ENCODE measurements around the gene CTRL. TPM values are rescaled to one million over a fixed set of nuclear protein-coding genes. Genes with fewer than 3 reads are reported as not detected.
A peak's percentile ranks its signal among the peaks of the same experiment; 100 is the strongest.

Gene CTRL
- total and polyA plus RNA-seq, 8 donors, result 0.50 to 7.1 (median 5.3) TPM; not detected in 1

DNA sequence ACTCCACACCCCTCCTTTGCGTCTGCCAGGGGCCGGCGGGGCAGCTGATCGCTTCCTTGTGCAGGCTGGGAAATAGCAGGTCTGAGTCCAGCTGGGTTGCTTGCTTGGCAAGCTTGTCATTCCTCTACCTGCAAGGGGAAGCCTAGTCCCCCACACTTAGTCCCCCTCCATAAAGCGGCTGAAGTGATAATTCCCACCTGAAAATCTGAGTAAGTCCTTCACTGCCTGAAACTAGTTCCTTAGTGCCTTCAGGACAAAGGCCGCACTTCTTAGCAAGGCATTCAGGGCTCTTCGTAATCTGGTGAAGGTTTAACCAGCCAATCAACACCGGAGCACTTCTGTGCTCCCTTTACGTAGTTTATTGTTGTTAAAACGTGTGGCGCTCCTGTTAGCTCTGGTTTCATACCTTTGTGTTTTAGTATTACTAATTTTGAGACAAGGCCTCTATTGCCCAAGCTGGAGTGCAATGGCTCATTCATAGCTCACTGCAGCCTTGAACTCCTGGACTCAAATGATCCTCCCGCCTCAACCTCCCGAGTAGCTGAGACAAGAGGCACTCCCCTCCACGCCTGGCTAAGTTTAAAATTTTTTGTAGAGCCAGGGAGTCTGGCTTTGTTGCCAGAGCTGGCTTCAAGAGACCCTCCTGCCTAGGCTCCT lies 37.8 kb downstream of the CTRL start:
- DNase-seq, result no peak

DNA sequence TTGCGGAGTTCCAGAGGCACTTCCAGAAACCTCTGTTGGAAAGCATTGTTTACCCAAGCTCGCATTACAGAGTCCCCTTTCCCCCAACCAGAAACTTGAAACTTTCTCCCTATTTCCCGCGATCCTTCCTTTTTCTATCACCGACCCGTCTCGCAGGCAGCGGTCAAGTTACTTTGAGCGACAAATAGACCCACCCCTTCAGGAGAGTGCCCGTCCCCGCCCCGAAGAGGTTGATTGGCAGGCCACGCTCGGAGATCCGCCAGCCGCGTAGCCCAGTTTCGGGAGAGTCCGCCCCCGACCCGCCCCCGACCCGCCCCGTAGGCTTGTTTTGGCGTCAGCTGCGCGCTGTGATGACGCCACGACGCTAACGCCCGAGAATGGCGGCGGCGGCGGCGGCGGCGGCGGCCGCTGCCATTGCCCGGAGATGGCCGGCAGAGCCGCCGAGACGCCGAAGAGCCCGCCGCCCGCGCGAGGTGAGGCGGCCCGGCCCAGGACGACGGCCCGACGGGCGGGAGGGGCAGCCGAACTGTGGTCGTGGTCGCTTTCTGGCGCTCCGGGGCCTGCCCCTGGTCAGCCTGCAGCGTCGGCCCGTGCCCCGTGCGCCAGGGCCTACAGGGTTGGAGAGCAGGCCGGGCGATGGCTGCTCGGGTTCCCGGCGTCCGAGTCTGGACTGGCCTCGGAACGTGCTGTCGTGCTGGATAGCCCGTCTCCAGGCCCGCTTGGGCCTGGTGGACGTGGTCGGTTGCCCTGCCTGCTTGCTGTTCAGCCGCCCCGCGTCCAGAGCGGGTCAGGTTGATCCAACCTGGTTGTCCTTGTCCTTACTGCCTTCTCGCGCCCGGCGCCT lies 38.5 kb downstream of the CTRL start, which contains the start of gene PSKH1:
Gene PSKH1 (plus strand): TSS at position 356 of the 844 bp plus-strand sequence. CDS start 15,496 bp downstream, outside the sequence.
- DNase-seq (peak; percentile 92 to 99 (median 98)), ATAC-seq (peak; percentile 98)
- Histone ChIP-seq H3K4me1 (peaks cover 6 to 49% of the 10 kb centered on the region in 2 donors), H3K36me3 (no peaks in the 10 kb centered on the region), H3K9me3 (no peaks in the 10 kb centered on the region), H3K27me3 (no peaks in the 10 kb centered on the region), H3K4me3 (peak within 1 kb of the TSS; percentile 81 to 90), H3K27ac (peak within 1 kb of the TSS; percentile 90 to 94)
- TF ChIP-seq, protein P1, sequence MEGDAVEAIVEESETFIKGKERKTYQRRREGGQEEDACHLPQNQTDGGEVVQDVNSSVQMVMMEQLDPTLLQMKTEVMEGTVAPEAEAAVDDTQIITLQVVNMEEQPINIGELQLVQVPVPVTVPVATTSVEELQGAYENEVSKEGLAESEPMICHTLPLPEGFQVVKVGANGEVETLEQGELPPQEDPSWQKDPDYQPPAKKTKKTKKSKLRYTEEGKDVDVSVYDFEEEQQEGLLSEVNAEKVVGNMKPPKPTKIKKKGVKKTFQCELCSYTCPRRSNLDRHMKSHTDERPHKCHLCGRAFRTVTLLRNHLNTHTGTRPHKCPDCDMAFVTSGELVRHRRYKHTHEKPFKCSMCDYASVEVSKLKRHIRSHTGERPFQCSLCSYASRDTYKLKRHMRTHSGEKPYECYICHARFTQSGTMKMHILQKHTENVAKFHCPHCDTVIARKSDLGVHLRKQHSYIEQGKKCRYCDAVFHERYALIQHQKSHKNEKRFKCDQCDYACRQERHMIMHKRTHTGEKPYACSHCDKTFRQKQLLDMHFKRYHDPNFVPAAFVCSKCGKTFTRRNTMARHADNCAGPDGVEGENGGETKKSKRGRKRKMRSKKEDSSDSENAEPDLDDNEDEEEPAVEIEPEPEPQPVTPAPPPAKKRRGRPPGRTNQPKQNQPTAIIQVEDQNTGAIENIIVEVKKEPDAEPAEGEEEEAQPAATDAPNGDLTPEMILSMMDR (IDR thresholded peaks at IDR 0.05), result no peak
- intact Hi-C loops (cut with DNase I), result no loop called here

More for the DNA sequence above, 37.8 kb downstream of the CTRL start:
- H3K27me3 ChIP-seq, result no peaks in the 10 kb centered on the region
- H3K4me3 ChIP-seq, result peak overlapping the region; percentile 81 to 90
- TF ChIP-seq, protein P1 (IDR thresholded peaks at IDR 0.05), result no peak
- H3K9me3 ChIP-seq, result no peaks in the 10 kb centered on the region
- H3K36me3 ChIP-seq, result no peaks in the 10 kb centered on the region
- intact Hi-C loops (cut with DNase I), result no loop called here
- peak; percentile 17 for ATAC-seq
- peak overlapping the region; percentile 90 to 94 for H3K27ac ChIP-seq
- peaks cover 6 to 52% of the 10 kb centered on the region in 2 donors for H3K4me1 ChIP-seq

DNA sequence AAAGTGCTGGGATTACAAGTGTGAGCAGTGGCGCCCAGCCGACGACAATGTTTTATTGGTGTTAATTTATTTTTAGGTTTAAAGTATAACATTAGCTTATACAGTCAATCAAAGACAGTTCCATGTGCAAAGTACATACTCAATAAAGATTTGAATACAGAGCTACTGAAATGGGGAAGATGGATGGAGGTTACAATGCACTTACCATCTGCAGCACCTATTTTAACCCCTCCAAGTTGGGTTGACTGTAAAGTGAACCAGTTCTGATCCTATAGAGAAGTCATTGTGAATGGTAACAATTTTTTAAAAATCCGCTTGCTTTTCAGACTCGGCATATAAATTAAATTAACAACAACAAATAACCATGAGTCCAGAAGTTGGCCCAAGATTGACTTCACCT lies 39.3 kb downstream of the CTRL start:
- ATAC-seq (no peak), DNase-seq (no peak)
- intact Hi-C loops (cut with DNase I), result no loop called here
- H3K36me3 ChIP-seq, result no peaks in the 10 kb centered on the region
- no peaks in the 10 kb centered on the region for H3K9me3 ChIP-seq
- H3K27ac ChIP-seq, result peak overlapping the region in 1 of 2 donors; percentile 94
- H3K4me1 ChIP-seq, result peaks cover 6 to 47% of the 10 kb centered on the region in 2 donors
- no peaks in the 10 kb centered on the region for H3K27me3 ChIP-seq
- TF ChIP-seq, protein P1 (IDR thresholded peaks at IDR 0.05), result no peak
- peak overlapping the region; percentile 81 to 90 for H3K4me3 ChIP-seq

DNA sequence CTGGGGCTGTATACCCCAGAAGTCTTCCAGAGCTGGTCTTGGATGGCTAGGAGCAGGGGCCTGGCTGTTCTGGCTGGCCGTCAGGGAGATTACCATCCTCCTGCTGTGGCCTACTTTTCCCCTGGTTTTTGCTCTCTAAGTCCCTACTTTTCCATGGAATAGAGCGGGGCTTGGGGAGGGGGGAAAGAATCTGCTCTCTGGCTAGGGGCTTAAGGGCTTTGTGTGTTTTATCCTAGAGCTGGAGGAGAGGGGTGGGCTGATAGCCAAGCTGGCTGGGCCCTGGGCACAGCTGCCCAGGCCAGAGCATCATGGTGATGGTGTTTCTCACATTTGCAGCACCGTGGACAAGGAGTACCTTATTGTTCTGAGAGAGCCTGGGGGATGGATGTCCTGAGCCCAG lies 43.3 kb downstream of the CTRL start:
- no peaks in the 10 kb centered on the region for H3K27me3 ChIP-seq
- H3K36me3 ChIP-seq, result peaks cover 0 to 38% of the 10 kb centered on the region in 2 donors
- ATAC-seq, result no peak
- TF ChIP-seq, protein P1 (IDR thresholded peaks at IDR 0.05), result no peak
- no peak overlapping the region for H3K27ac ChIP-seq
- H3K9me3 ChIP-seq, result no peaks in the 10 kb centered on the region
- intact Hi-C loops (cut with DNase I), result no loop called here
- peaks cover 0 to 19% of the 10 kb centered on the region in 2 donors for H3K4me1 ChIP-seq
- no peak for DNase-seq
- H3K4me3 ChIP-seq, result no peak overlapping the region

DNA sequence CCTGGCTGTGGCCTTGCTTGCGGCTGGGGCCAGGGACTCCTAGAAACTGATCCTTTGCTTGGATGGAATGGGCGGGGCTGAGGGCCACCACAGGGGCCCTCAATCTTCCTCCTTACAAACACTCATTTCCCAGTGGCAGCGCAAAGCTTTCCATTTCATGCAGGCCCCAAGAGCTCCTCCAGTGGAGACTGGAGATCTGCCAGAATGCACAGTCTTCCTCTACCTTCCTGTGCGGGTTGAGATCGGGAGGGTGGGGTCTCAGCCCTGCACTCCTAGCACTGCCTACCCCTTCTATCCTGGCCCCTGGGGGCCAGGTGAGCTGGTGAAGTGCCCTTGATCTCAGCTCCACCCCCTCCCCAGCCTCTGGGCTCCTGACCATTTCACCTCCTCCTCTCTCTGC lies 45.3 kb downstream of the CTRL start:
- peaks cover 0 to 57% of the 10 kb centered on the region in 2 donors for H3K36me3 ChIP-seq
- peak in 3 of 4 donors; percentile 17 to 78 (median 73) for DNase-seq
- H3K9me3 ChIP-seq, result no peaks in the 10 kb centered on the region
- H3K4me1 ChIP-seq, result peaks cover 0 to 12% of the 10 kb centered on the region in 2 donors
- peak; percentile 73 for ATAC-seq
- H3K4me3 ChIP-seq, result no peak overlapping the region
- intact Hi-C loops (cut with DNase I), result no loop called here
- H3K27me3 ChIP-seq, result no peaks in the 10 kb centered on the region
- TF ChIP-seq, protein P1 (IDR thresholded peaks at IDR 0.05), result no peak
- H3K27ac ChIP-seq, result no peak overlapping the region
